CD4-positive, alpha-beta memory T cell (primary cell): ENCODE measurements around the gene USP4. TPM values are rescaled to one million over a fixed set of nuclear protein-coding genes. Genes with fewer than 3 reads are reported as not detected.
"Not testable (repeated sequence)": the region's sequence is repeated elsewhere in the genome, so short reads cannot be mapped to it uniquely, and the experiment has no call there.

Source experiments
- CTCF ChIA-PET: fragments of 350-600 bp; sonication (Branson Sonifier 250); formaldehyde crosslinking; loops from one replicate; lab custom pipeline; 2021; ENCODE audit warnings: inconsistent platforms; ENCODE audit not compliant: partially characterized antibody; lab: Charles Lee
- POLR2A ChIA-PET: fragments of 350-600 bp; sonication (Branson Sonifier 250); formaldehyde crosslinking; loops from one replicate; lab custom pipeline; 2021; ENCODE audit not compliant: partially characterized antibody; lab: Charles Lee
- DNase-seq, 5 donors: peaks; one replicate each; pipeline versions ENCODE4 v3.0.0 to v3.0.0-alpha.2; 2020 to 2022; ENCODE audit warnings: mixed read lengths in 1 of 5
- H3K27ac ChIP-seq: one replicate; pipeline ENCODE4 v1.7.0; 2013; ENCODE audit warnings: low read depth, low read length
- H3K27me3 ChIP-seq: 2 replicates; pipeline ENCODE4 v1.7.0; 2013; ENCODE audit warnings: mild to moderate bottlenecking, low read length, moderate library complexity; ENCODE audit not compliant: insufficient read depth
- H3K36me3 ChIP-seq: 2 replicates; pipeline ENCODE4 v1.7.0; 2013; ENCODE audit warnings: mild to moderate bottlenecking, low read length, moderate library complexity; ENCODE audit not compliant: insufficient read depth
- H3K4me1 ChIP-seq: 2 replicates; pipeline ENCODE4 v1.7.0; 2013; ENCODE audit warnings: mild to moderate bottlenecking, low read length, moderate library complexity; ENCODE audit not compliant: insufficient read depth
- H3K4me3 ChIP-seq, 2 donors: one replicate each; pipeline ENCODE4 v1.7.0; 2013; ENCODE audit warnings: low read length in 2 of 2, mild to moderate bottlenecking in 1 of 2
- H3K9me3 ChIP-seq, 2 donors: one replicate each; pipeline ENCODE4 v1.7.0; 2013; ENCODE audit warnings: low read length in 2 of 2, control low read depth in 1 of 2; ENCODE audit not compliant: control insufficient read depth in 1 of 2
- H3K27ac Mint-ChIP-seq, 7 donors: one replicate each; pipeline ENCODE4 v1.8.0; 2020 to 2021; ENCODE audit warnings: mixed read lengths in 7 of 7, mild to moderate bottlenecking in 6 of 7, inconsistent platforms in 3 of 7, moderate library complexity in 3 of 7
- H3K27me3 Mint-ChIP-seq, 2 donors: one replicate each; pipeline ENCODE4 v1.8.0; 2020 to 2021; ENCODE audit warnings: mixed read lengths in 2 of 2
- H3K36me3 Mint-ChIP-seq, 2 donors: one replicate each; pipeline ENCODE4 v1.8.0; 2020 to 2021; ENCODE audit warnings: mixed read lengths in 2 of 2, inconsistent platforms in 1 of 2, mild to moderate bottlenecking in 1 of 2
- H3K4me1 Mint-ChIP-seq, 4 donors: one replicate each; pipeline ENCODE4 v1.8.0; 2020 to 2021; ENCODE audit warnings: mixed read lengths in 4 of 4, mild to moderate bottlenecking in 1 of 4
- H3K4me3 Mint-ChIP-seq, 8 donors: one replicate each; pipeline ENCODE4 v1.8.0; 2020 to 2021; ENCODE audit warnings: mixed read lengths in 8 of 8, mild to moderate bottlenecking in 7 of 8, moderate library complexity in 6 of 8, inconsistent platforms in 3 of 8
- H3K9me3 Mint-ChIP-seq, 8 donors: one replicate each; pipeline ENCODE4 v1.8.0; 2020 to 2021; ENCODE audit warnings: mixed read lengths in 8 of 8, mild to moderate bottlenecking in 5 of 8, inconsistent platforms in 3 of 8, moderate library complexity in 1 of 8
- intact Hi-C: fragments of 100-400 bp; cut with micrococcal nuclease; formaldehyde crosslinking; loops from one replicate; pipeline ENCODE4 v1.15.1; 2023
- polyA plus RNA-seq, 2 donors: library from polyadenylated mRNA; unstranded; fragments of 300-500 nt; fragmentation: Illumina TruSeq; gene quantifications; one replicate each; pipeline ENCODE4 v1.2.3, GENCODE V29; 2021
- total RNA-seq, 2 experiments: library from RNA; stranded (reverse); gene quantifications; one replicate each; pipeline ENCODE4 v1.2.3, GENCODE V29; 2021

The USP4 gene
- total and polyA plus RNA-seq, 4 experiments from 2014 or later, result 73.2 to 114 (median 93.0) TPM

- H3K4me3 Mint-ChIP-seq, result peak overlapping the region in 4 of 8 donors; percentile 0 to 92 (median 30)
- H3K36me3 ChIP-seq, result peaks cover 25% of the 10 kb centered on the region
- no peaks in the 10 kb centered on the region for H3K9me3 ChIP-seq
- H3K9me3 Mint-ChIP-seq, result peaks cover 0 to 1% (median 0%) of the 10 kb centered on the region in 8 donors
- no peaks in the 10 kb centered on the region for H3K27me3 Mint-ChIP-seq
- peaks cover 26% of the 10 kb centered on the region for H3K4me1 ChIP-seq
- H3K36me3 Mint-ChIP-seq, result peaks cover 28 to 55% of the 10 kb centered on the region in 2 donors
- POLR2A ChIA-PET, result interaction anchor here (1.0 to 6.8 kb wide), 6 partner anchors 9 to 119 kb away, joined by 3 to 139 read pairs (median 5); partner anchors contain the start of genes NICN1, RHOA, TCTA and USP4
- CTCF ChIA-PET, result interaction anchor here (4.4 kb wide), 1 partner anchor 19 kb away, joined by 32 read pairs; the partner anchor contains the start of gene USP4
- intact Hi-C loops, result no loop called here
- peaks cover 8 to 32% (median 17%) of the 10 kb centered on the region in 4 donors for H3K4me1 Mint-ChIP-seq
- peak overlapping the region; percentile 35 for H3K27ac ChIP-seq
- peak overlapping the region in 6 of 7 donors; percentile 20 to 98 (median 80) for H3K27ac Mint-ChIP-seq
- H3K27me3 ChIP-seq, result no peaks in the 10 kb centered on the region
- H3K4me3 ChIP-seq, result no peak overlapping the region
- DNase-seq, result no peak
These were observed 19.8 kb upstream of the USP4 start for GRCh38 chr3:49359623-49360022.

GRCh38 chr3:49358884-49359225 lies 19.0 kb upstream of the USP4 start:
- no peaks in the 10 kb centered on the region for H3K27me3 Mint-ChIP-seq
- Histone ChIP-seq H3K4me3 (peak overlapping the region in 1 of 2 donors; percentile 87), H3K9me3 (no peaks in the 10 kb centered on the region), H3K27me3 (no peaks in the 10 kb centered on the region), H3K4me1 (peaks cover 26% of the 10 kb centered on the region), H3K27ac (peak overlapping the region; percentile 73), H3K36me3 (peaks cover 23% of the 10 kb centered on the region)
- DNase-seq, result no peak
- POLR2A ChIA-PET, result interaction anchor here (0.6 to 6.8 kb wide), 10 partner anchors 9 to 266 kb away, joined by 3 to 139 read pairs (median 4); partner anchors contain the start of genes NICN1, RHOA, TCTA and USP4
- H3K27ac Mint-ChIP-seq, result peak overlapping the region; percentile 20 to 98 (median 83)
- intact Hi-C loops, result loop anchor here (1.0 kb wide), 3 partner anchors 19 to 69 kb away; partner anchors contain the start of genes TCTA and USP4
- H3K36me3 Mint-ChIP-seq, result peaks cover 28 to 53% of the 10 kb centered on the region in 2 donors
- peaks cover 8 to 32% (median 17%) of the 10 kb centered on the region in 4 donors for H3K4me1 Mint-ChIP-seq
- peaks cover 0 to 1% (median 0%) of the 10 kb centered on the region in 8 donors for H3K9me3 Mint-ChIP-seq
- H3K4me3 Mint-ChIP-seq, result peak overlapping the region; percentile 91 to 97 (median 94)
- CTCF ChIA-PET, result interaction anchor here (0.6 to 4.4 kb wide), 5 partner anchors 14 to 91 kb away, joined by 3 to 32 read pairs (median 4); partner anchors contain the start of gene USP4

GRCh38 chr3:49358217-49358883 lies 18.5 kb upstream of the USP4 start, which contains the start of gene GPX1:
TSS of gene GPX1 (minus strand) at chr3:49358353. CDS start at chr3:49358278, 75 bp downstream.
- H3K4me3 ChIP-seq, result peak within 1 kb of the TSS; percentile 78 to 87
- peaks cover 18% of the 10 kb centered on the region for H3K36me3 ChIP-seq
- Mint-ChIP-seq H3K4me3 (peak within 1 kb of the TSS; percentile 91 to 97 (median 94)), H3K36me3 (peaks cover 28 to 49% of the 10 kb centered on the region in 2 donors), H3K27me3 (no peaks in the 10 kb centered on the region), H3K27ac (peak within 1 kb of the TSS; percentile 93 to 98 (median 95)), H3K4me1 (peaks cover 8 to 32% (median 20%) of the 10 kb centered on the region in 4 donors), H3K9me3 (peaks cover 0 to 1% (median 0%) of the 10 kb centered on the region in 8 donors)
- H3K27ac ChIP-seq, result peak within 1 kb of the TSS; percentile 73
- DNase-seq, result peak; percentile 60 to 80 (median 65)
- ChIA-PET CTCF (interaction anchor here (0.6 to 4.4 kb wide), 6 partner anchors 13 to 107 kb away, joined by 3 to 32 read pairs (median 4); partner anchors contain the start of gene USP4), POLR2A (interaction anchor here (0.6 to 6.8 kb wide), 19 partner anchors 8 to 265 kb away, joined by 3 to 139 read pairs (median 4); partner anchors contain the start of genes NICN1, QRICH1, RHOA and TCTA)
- intact Hi-C loops, result loop anchor here (1.0 kb wide), 3 partner anchors 18 to 70 kb away; partner anchors contain the start of genes TCTA and USP4
- peaks cover 26% of the 10 kb centered on the region for H3K4me1 ChIP-seq
- H3K9me3 ChIP-seq, result no peaks in the 10 kb centered on the region
- H3K27me3 ChIP-seq, result no peaks in the 10 kb centered on the region

DNA sequence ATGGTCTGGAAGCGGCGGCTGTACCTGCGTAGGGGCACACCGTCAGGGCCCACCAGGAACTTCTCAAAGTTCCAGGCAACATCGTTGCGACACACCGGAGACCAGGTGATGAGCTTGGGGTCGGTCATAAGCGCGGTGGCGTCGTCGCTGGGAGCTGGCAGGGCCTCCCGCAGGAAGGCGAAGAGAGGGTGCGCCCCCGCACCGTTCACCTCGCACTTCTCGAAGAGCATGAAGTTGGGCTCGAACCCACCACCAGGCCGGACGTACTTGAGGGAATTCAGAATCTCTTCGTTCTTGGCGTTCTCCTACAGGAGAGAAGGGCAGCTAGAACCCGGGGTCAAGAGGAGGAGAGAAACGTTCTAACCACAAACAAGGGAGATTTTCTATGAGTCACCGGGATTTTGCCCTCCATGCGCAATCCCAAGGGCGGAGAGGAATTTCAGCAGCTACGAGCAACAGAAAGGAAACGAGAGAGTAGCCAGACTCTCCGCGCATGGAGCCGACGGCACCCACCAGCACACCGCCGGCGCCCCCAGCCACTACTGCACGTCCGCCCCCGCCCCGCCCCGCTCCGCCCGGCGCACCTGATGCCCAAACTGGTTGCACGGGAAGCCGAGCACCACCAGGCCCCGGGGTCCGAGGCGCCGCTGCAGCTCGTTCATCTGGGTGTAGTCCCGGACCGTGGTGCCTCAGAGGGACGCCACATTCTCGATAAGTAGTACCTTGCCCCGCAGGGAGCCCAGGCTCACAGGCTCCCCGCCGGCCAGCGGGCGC lies 17.8 kb upstream of the USP4 start:
- peaks cover 8 to 38% (median 23%) of the 10 kb centered on the region in 4 donors for H3K4me1 Mint-ChIP-seq
- H3K9me3 ChIP-seq, H3K27me3 Mint-ChIP-seq, H3K9me3 Mint-ChIP-seq, H3K27me3 ChIP-seq: not testable (repeated sequence)
- Histone ChIP-seq H3K27ac (peak overlapping the region; percentile 73), H3K4me3 (peak overlapping the region; percentile 78 to 87), H3K4me1 (peaks cover 26% of the 10 kb centered on the region), H3K36me3 (peaks cover 14% of the 10 kb centered on the region)
- CTCF ChIA-PET, result interaction anchor here (0.6 to 4.4 kb wide), 4 partner anchors 17 to 108 kb away, joined by 3 to 32 read pairs (median 5); partner anchors contain the start of gene USP4
- peak; percentile 42 to 63 (median 44) for DNase-seq
- peak overlapping the region; percentile 91 to 97 (median 94) for H3K4me3 Mint-ChIP-seq
- intact Hi-C loops, result loop anchor here (1.0 kb wide), 3 partner anchors 17 to 71 kb away; partner anchors contain the start of genes TCTA and USP4
- H3K36me3 Mint-ChIP-seq, result peaks cover 26 to 44% of the 10 kb centered on the region in 2 donors
- H3K27ac Mint-ChIP-seq, result peak overlapping the region; percentile 93 to 98 (median 95)
- POLR2A ChIA-PET, result interaction anchor here (0.6 to 6.8 kb wide), 18 partner anchors 12 to 473 kb away, joined by 3 to 139 read pairs (median 3); partner anchors contain the start of genes NICN1, QRICH1, RHOA and TCTA

DNA sequence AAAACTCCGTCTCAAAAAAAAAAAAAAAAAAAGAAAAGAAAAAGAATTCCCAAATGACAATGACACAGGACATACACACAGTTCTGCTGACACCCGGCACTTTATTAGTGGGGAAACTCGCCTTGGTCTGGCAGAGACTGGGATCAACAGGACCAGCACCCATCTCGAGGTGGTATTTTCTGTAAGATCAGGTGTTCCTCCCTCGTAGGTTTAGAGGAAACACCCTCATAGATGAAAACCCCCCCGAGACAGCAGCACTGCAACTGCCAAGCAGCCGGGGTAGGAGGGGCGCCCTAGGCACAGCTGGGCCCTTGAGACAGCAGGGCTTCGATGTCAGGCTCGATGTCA lies 17.2 kb upstream of the USP4 start:
- H3K9me3 Mint-ChIP-seq, H3K9me3 ChIP-seq, intact Hi-C loops, H3K36me3 ChIP-seq, H3K27me3 Mint-ChIP-seq, H3K27me3 ChIP-seq: not testable (repeated sequence)
- Mint-ChIP-seq H3K4me3 (peak overlapping the region; percentile 91 to 97 (median 94)), H3K36me3 (peaks cover 20 to 38% of the 10 kb centered on the region in 2 donors), H3K27ac (peak overlapping the region; percentile 92 to 98 (median 95)), H3K4me1 (peaks cover 10 to 43% (median 25%) of the 10 kb centered on the region in 4 donors)
- peak in 2 of 5 donors; percentile 16 to 57 for DNase-seq
- POLR2A ChIA-PET, result interaction anchor here (0.6 to 6.8 kb wide), 14 partner anchors 12 to 472 kb away, joined by 3 to 139 read pairs (median 4); partner anchors contain the start of genes QRICH1, RHOA, TCTA and USP4
- H3K4me1 ChIP-seq, result peaks cover 29% of the 10 kb centered on the region
- CTCF ChIA-PET, result interaction anchor here (2.0 to 4.4 kb wide), 2 partner anchors 17 to 92 kb away, joined by 5 to 32 read pairs; partner anchors contain the start of gene USP4
- H3K4me3 ChIP-seq, result peak overlapping the region; percentile 78 to 87
- H3K27ac ChIP-seq, result peak overlapping the region; percentile 73

DNA sequence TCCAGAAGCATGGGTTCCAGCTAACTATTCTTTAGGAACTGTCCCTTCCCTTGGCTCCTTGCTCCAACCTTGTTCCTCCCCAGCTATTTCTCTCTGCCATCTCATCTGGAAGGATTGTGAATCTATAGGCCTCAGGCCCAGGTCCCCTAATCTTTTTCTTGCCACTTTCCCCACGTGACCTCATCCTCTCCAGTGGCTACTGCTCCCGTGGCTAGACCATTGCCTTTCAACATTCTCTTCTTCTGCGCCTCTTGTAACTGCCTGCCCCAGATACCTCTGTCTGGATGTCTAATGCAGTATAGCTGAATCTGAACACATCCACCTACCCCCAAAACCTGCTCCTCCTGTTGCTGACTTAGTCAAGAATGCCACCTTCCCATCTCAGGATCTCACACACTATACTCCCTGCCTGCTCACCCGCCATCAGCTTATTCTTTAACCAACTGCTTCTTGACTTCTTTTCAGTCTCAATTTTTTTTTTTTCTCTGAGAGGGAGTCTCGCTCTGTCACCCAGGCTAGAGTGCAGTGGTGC lies 13.1 kb upstream of the USP4 start:
- no peaks in the 10 kb centered on the region for H3K27me3 Mint-ChIP-seq
- Histone ChIP-seq H3K27me3 (no peaks in the 10 kb centered on the region), H3K9me3 (no peaks in the 10 kb centered on the region), H3K4me1 (peaks cover 24% of the 10 kb centered on the region), H3K36me3 (no peaks in the 10 kb centered on the region), H3K4me3 (no peak overlapping the region), H3K27ac (no peak overlapping the region)
- H3K4me3 Mint-ChIP-seq, result peak overlapping the region in 2 of 8 donors; percentile 11 to 30
- H3K4me1 Mint-ChIP-seq, result peaks cover 12 to 36% (median 25%) of the 10 kb centered on the region in 4 donors
- no peak for DNase-seq
- H3K36me3 Mint-ChIP-seq, result peaks cover 5 to 12% of the 10 kb centered on the region in 2 donors
- CTCF ChIA-PET, result interaction anchor here (1.0 to 2.5 kb wide), 3 partner anchors 10 to 13 kb away, joined by 3 to 10 read pairs (median 7); partner anchors contain the start of gene USP4
- intact Hi-C loops, result loop anchor here (1.0 kb wide), 1 partner anchor 13 kb away; the partner anchor contains the start of gene USP4
- H3K27ac Mint-ChIP-seq, result peak overlapping the region in 2 of 7 donors; percentile 33 to 81
- POLR2A ChIA-PET, result interaction anchor here (0.5 to 4.1 kb wide), 4 partner anchors 13 to 1670 kb away, joined by 3 to 33 read pairs (median 4); partner anchors contain the start of gene USP4
- peaks cover 0 to 1% (median 0%) of the 10 kb centered on the region in 8 donors for H3K9me3 Mint-ChIP-seq
